WTC11 (cell line): ENCODE data around the gene ZSCAN10.

ENCODE experiments used
- CBFB ChIP-seq: sonication (generic); formaldehyde crosslinking; IDR thresholded peaks from 2 replicates; pipeline ENCODE4 v1.8.1; 2022; ENCODE audit warnings: mild to moderate bottlenecking, low read depth, missing genetic modification reagents
- CREB1 ChIP-seq: sonication (generic); formaldehyde crosslinking; IDR thresholded peaks from 2 replicates; pipeline ENCODE4 v1.8.0; 2023; ENCODE audit warnings: mild to moderate bottlenecking, missing genetic modification reagents
- CREM ChIP-seq: sonication (generic); formaldehyde crosslinking; IDR thresholded peaks from 2 replicates; pipeline ENCODE4 v1.8.1; 2022; ENCODE audit warnings: mild to moderate bottlenecking, missing genetic modification reagents, moderate library complexity
- FOXK1 ChIP-seq: sonication (generic); formaldehyde crosslinking; IDR thresholded peaks from 2 replicates; pipeline ENCODE4 v1.8.0; 2022; ENCODE audit warnings: mild to moderate bottlenecking, moderate library complexity, missing genetic modification reagents
- FOXP1 ChIP-seq: sonication (generic); formaldehyde crosslinking; IDR thresholded peaks from 2 replicates; pipeline ENCODE4 v1.8.0; 2022; ENCODE audit warnings: missing genetic modification reagents, mild to moderate bottlenecking, moderate library complexity, borderline replicate concordance
- MXD4 ChIP-seq: fragments of 250-450 bp; sonication (Bioruptor Pico); IDR thresholded peaks from 2 replicates; pipeline ENCODE4 v1.8.0; 2021; ENCODE audit warnings: mild to moderate bottlenecking, moderate library complexity, borderline replicate concordance
- SMAD4 ChIP-seq: sonication (generic); formaldehyde crosslinking; IDR thresholded peaks from 2 replicates; pipeline ENCODE4 v1.8.0; 2022; ENCODE audit warnings: mild to moderate bottlenecking, missing genetic modification reagents
- ZNF219 ChIP-seq: sonication (generic); formaldehyde crosslinking; IDR thresholded peaks from 2 replicates; pipeline ENCODE4 v1.8.0; 2023; ENCODE audit warnings: missing genetic modification reagents, mild to moderate bottlenecking, borderline replicate concordance
- TF ChIP-seq, protein P1 (sequence below): fragments of 200-600 bp; IDR thresholded peaks from 2 replicates; pipeline ENCODE4 v1.8.0; 2022; ENCODE audit warnings: antibody characterized with exemption
- TF ChIP-seq, protein P2 (sequence below): sonication (generic); formaldehyde crosslinking; IDR thresholded peaks from 2 replicates; pipeline ENCODE4 v1.8.0; 2022; ENCODE audit warnings: mild to moderate bottlenecking, missing genetic modification reagents
- TF ChIP-seq, protein P3 (sequence below): sonication (generic); formaldehyde crosslinking; IDR thresholded peaks from 2 replicates; pipeline ENCODE4 v1.8.1; 2023; ENCODE audit warnings: mild to moderate bottlenecking, missing genetic modification reagents, moderate library complexity
- TF ChIP-seq, protein P4 (sequence below): sonication (generic); formaldehyde crosslinking; IDR thresholded peaks from 2 replicates; pipeline ENCODE4 v1.8.1; 2022; ENCODE audit warnings: missing genetic modification reagents, borderline replicate concordance
- TF ChIP-seq, protein P5 (sequence below): sonication (generic); formaldehyde crosslinking; conservative IDR thresholded peaks from 2 replicates; pipeline ENCODE4 v1.8.1; 2022; ENCODE audit warnings: mild to moderate bottlenecking, missing genetic modification reagents

DNA sequence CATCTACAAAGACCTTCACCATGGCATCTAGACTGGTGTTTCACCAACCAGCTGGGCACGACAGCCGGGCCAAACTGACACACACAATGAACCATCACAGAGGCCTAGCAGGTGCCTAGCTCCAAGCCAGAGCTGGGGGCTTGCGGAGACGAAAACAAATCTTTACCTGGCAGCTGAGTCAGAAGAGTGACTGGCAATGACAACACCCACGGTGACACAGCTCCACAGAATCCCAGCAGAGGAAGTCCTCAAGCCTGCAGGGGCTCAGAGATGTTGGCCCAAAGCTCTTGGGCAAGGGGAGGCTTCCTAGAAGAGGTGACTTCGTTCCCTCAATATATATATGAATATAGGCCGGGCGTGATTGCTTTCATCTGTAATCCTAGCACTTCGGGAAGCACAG lies 47.6 kb downstream of the ZSCAN10 start:
- no peak for TF ChIP-seq MXD4 (CRISPR knock-in tag)
- TF ChIP-seq, protein P1, sequence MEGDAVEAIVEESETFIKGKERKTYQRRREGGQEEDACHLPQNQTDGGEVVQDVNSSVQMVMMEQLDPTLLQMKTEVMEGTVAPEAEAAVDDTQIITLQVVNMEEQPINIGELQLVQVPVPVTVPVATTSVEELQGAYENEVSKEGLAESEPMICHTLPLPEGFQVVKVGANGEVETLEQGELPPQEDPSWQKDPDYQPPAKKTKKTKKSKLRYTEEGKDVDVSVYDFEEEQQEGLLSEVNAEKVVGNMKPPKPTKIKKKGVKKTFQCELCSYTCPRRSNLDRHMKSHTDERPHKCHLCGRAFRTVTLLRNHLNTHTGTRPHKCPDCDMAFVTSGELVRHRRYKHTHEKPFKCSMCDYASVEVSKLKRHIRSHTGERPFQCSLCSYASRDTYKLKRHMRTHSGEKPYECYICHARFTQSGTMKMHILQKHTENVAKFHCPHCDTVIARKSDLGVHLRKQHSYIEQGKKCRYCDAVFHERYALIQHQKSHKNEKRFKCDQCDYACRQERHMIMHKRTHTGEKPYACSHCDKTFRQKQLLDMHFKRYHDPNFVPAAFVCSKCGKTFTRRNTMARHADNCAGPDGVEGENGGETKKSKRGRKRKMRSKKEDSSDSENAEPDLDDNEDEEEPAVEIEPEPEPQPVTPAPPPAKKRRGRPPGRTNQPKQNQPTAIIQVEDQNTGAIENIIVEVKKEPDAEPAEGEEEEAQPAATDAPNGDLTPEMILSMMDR, result no peak
- no peak for TF ChIP-seq FOXP1 (CRISPR knock-in tag)
- TF ChIP-seq, protein P2, sequence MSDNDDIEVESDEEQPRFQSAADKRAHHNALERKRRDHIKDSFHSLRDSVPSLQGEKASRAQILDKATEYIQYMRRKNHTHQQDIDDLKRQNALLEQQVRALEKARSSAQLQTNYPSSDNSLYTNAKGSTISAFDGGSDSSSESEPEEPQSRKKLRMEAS (CRISPR knock-in tag), result no peak
- no peak for TF ChIP-seq CREB1 (CRISPR knock-in tag)
- TF ChIP-seq CBFB (CRISPR knock-in tag), result no peak
- TF ChIP-seq, protein P3, sequence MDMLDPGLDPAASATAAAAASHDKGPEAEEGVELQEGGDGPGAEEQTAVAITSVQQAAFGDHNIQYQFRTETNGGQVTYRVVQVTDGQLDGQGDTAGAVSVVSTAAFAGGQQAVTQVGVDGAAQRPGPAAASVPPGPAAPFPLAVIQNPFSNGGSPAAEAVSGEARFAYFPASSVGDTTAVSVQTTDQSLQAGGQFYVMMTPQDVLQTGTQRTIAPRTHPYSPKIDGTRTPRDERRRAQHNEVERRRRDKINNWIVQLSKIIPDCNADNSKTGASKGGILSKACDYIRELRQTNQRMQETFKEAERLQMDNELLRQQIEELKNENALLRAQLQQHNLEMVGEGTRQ, result no peak
- TF ChIP-seq SMAD4, result no peak
- TF ChIP-seq, protein P4, sequence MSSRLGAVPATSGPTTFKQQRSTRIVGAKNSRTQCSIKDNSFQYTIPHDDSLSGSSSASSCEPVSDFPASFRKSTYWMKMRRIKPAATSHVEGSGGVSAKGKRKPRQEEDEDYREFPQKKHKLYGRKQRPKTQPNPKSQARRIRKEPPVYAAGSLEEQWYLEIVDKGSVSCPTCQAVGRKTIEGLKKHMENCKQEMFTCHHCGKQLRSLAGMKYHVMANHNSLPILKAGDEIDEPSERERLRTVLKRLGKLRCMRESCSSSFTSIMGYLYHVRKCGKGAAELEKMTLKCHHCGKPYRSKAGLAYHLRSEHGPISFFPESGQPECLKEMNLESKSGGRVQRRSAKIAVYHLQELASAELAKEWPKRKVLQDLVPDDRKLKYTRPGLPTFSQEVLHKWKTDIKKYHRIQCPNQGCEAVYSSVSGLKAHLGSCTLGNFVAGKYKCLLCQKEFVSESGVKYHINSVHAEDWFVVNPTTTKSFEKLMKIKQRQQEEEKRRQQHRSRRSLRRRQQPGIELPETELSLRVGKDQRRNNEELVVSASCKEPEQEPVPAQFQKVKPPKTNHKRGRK (CRISPR knock-in tag), result no peak
- no peak for TF ChIP-seq ZNF219 (CRISPR knock-in tag)
- no peak for TF ChIP-seq CREM
- TF ChIP-seq FOXK1, result no peak
- TF ChIP-seq, protein P5, sequence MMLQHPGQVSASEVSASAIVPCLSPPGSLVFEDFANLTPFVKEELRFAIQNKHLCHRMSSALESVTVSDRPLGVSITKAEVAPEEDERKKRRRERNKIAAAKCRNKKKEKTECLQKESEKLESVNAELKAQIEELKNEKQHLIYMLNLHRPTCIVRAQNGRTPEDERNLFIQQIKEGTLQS (CRISPR knock-in tag), result no peak
